ENCODE results near the gene PRCC. TPM values are rescaled to one million over a fixed set of nuclear protein-coding genes. Genes with fewer than 3 reads are reported as not detected.

PRCC gene
- total RNA-seq, 4 donors from 2014 or later: 25.1 to 44.6 (median 30.8) TPM

DNA sequence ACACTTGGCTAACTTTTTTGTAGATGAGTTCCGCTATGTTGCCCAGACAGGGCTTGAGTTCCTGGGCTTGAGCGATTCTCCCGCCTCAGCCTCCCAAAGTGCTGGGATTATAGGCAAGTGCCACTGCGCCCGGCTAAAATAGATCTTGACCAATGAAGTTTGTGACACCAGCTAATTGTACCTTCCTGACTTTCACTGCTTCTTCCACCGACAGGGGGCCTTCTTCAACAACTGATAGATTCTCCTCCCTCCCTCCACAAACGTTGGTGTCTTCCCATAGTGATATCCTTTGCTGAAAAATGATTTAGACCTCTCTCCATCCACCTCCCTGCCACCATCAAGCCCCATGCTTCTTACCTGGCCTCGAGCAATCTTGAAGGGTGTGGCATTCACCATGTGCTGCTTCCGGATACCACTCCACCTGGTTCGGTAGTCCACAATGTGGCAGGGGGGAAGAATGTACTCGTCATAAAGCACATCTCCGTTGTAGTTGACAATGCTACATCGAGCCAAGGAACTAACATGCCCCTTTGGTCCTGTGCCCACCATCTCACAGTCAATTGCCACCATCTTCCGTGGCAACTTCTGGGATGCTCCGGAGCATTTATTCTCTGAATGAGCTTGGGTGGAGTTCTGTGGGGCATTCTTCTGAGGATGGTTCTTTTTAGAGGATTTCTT, 40.6 kb upstream of the PRCC start:
- peak overlapping the region in 3 of 4 donors; percentile 21 to 95 (median 26) for H3K4me3 ChIP-seq
- peak overlapping the region in 1 of 4 donors; percentile 100 for H3K27ac ChIP-seq
- peaks cover 0 to 41% (median 7%) of the 10 kb centered on the region in 3 donors for H3K36me3 ChIP-seq
- 48 to 52% methylated on average over 15 of the region's 15 CpGs for WGBS, 2 donors
- no peaks in the 10 kb centered on the region for H3K27me3 ChIP-seq
- peak in 1 of 2 donors; percentile 77 for DNase-seq (ENCODE audit: low spot score in 2 of 2)
- peaks cover 0 to 58% (median 36%) of the 10 kb centered on the region in 4 donors for H3K4me1 ChIP-seq
- TF ChIP-seq EP300 (IDR thresholded peaks at IDR 0.05): no peak
- TF ChIP-seq, protein P1, sequence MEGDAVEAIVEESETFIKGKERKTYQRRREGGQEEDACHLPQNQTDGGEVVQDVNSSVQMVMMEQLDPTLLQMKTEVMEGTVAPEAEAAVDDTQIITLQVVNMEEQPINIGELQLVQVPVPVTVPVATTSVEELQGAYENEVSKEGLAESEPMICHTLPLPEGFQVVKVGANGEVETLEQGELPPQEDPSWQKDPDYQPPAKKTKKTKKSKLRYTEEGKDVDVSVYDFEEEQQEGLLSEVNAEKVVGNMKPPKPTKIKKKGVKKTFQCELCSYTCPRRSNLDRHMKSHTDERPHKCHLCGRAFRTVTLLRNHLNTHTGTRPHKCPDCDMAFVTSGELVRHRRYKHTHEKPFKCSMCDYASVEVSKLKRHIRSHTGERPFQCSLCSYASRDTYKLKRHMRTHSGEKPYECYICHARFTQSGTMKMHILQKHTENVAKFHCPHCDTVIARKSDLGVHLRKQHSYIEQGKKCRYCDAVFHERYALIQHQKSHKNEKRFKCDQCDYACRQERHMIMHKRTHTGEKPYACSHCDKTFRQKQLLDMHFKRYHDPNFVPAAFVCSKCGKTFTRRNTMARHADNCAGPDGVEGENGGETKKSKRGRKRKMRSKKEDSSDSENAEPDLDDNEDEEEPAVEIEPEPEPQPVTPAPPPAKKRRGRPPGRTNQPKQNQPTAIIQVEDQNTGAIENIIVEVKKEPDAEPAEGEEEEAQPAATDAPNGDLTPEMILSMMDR (IDR thresholded peaks at IDR 0.05): peak; percentile 28 to 36 (median 30)
- H3K9me3 ChIP-seq: no peaks in the 10 kb centered on the region

DNA sequence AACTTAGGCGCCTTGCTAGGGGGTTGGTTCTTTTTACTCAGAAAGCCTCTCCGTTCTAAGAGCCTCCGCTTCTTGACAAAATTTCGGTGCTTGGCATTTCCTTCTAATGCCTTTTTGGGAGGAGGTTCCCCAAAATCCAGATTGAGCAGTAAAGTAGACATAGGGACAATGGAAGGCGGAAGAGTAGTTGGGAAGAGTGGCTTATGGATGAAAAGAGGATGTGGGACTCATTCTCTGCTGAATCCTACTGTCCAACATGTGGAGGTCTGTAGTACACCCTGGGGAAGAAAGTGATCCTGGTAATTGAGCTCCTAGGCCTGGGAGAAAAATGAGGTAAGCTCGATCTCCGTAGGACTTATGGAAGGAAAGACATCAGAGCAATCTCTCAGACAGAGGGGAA, 39.8 kb upstream of the PRCC start:
- no peak for TF ChIP-seq POLR2A (IDR thresholded peaks at IDR 0.05)
- no peak for TF ChIP-seq EP300 (IDR thresholded peaks at IDR 0.05)
- TF ChIP-seq, protein P1 (IDR thresholded peaks at IDR 0.05): no peak
- Histone ChIP-seq H3K36me3 (peaks cover 0 to 42% (median 7%) of the 10 kb centered on the region in 3 donors), H3K4me1 (peaks cover 0 to 58% (median 35%) of the 10 kb centered on the region in 4 donors), H3K9me3 (no peaks in the 10 kb centered on the region), H3K4me3 (peak overlapping the region; percentile 67 to 95 (median 88)), H3K27me3 (no peaks in the 10 kb centered on the region), H3K27ac (peak overlapping the region in 3 of 4 donors; percentile 98 to 100 (median 99))
- WGBS, 2 donors: 46 to 51% methylated on average over 7 of the region's 7 CpGs
- no peak for DNase-seq (ENCODE audit: low spot score in 2 of 2)

DNA sequence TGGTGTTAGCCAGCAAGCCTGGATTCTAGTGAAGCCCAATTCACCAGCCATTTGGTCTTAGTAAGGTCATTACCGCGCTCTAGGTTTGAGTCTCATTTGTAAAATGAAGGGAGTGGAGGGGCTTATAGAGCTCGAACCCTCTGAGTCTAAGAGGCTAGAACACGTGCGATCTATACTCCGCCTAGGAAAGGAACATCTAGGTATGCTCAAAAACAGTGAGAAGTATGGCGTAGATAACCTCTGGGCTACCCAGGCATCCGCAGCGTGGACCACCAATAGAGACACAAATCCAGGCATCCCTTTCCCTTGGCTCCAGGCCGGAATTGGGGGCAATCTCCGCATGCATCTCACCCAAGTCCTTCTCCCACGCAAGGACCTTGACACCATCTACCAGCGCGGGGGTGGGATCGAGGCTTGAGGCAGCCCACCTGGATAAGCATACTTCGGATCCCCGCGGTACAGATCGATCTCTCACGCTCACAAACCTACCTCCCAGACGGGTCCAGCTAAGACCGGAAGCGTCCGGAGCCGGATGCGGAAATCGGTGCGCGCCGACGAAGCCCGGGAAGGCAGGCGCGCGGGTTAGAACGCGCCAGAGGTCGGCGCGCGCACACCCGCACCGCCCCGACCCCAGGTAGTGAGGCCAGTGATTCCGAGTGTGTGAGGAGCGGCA, 39.3 kb upstream of the PRCC start, which contains the start of gene METTL25B:
Gene METTL25B, plus strand, starts transcription at position 544 of the 673 bp plus-strand sequence. CDS start 636 bp downstream, outside the sequence.
- Histone ChIP-seq H3K9me3 (no peaks in the 10 kb centered on the region), H3K4me3 (peak within 1 kb of the TSS; percentile 67 to 95 (median 88)), H3K4me1 (peaks cover 0 to 58% (median 35%) of the 10 kb centered on the region in 4 donors), H3K36me3 (peaks cover 0 to 42% (median 2%) of the 10 kb centered on the region in 3 donors), H3K27ac (peak within 1 kb of the TSS; percentile 97 to 100 (median 98)), H3K27me3 (no peaks in the 10 kb centered on the region)
- 0 to 3% methylated on average over 17 to 44 of the region's 46 CpGs for WGBS, 2 donors
- peak; percentile 51 to 65 for DNase-seq (ENCODE audit: low spot score in 2 of 2)
- TF ChIP-seq POLR2A (IDR thresholded peaks at IDR 0.05): no peak
- peak in 1 of 2 donors; percentile 2 for TF ChIP-seq EP300 (IDR thresholded peaks at IDR 0.05)

DNA sequence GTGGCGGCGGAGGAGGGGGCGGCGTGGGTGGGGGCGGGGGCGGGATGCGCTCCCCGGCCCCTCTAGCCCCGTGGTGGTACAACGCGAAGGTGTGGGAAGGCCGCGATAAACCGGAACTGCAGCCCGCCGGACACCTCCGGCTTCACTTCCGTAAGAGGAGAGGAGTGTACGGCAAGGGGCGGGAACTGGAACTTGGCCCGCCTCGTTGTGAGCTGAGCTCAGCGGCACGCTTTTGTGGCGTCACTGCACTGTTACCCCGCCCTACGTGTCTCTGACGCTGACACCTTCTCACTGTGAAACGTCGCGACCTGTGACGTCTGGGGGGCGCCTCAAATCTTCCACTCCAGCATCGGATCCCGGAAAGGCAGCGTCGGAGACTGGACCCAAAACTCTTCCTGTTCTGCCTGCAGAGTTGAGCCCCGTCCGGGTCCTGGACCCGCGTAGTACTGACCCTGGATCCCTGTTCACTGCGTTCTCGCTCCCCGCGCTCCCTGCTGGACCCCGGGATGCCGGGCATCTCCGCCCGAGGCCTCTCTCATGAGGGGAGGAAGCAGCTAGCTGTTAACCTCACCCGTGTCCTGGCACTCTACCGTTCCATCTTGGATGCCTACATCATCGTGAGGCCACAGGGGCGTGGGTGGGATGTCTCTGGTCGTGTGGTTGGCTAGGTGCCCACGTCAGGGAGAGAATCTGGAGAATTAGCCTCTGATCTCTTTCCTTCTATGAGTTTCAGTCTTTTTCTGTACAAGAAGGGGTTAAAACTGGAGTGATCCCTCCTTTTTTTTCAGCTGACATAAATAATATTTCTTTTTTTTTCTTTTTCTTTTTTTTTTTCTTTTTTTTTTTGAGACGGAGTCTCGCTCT, 38.5 kb upstream of the PRCC start, which contains the start of gene ISG20L2:
Gene ISG20L2, minus strand, starts transcription at position 168 of the 864 bp plus-strand sequence. CDS start 1,114 bp downstream, outside the sequence.
- TF ChIP-seq POLR2A (IDR thresholded peaks at IDR 0.05) (peak in 1 of 2 donors; percentile 67), EP300 (IDR thresholded peaks at IDR 0.05) (peak; percentile 18 to 86)
- TF ChIP-seq, protein P1 (IDR thresholded peaks at IDR 0.05): peak in 1 of 5 experiments; percentile 30
- peak within 1 kb of the TSS; percentile 67 to 95 (median 88) for H3K4me3 ChIP-seq
- peak within 1 kb of the TSS; percentile 97 to 100 (median 98) for H3K27ac ChIP-seq
- no peaks in the 10 kb centered on the region for H3K9me3 ChIP-seq
- WGBS, 2 donors: 1% methylated on average over 45 to 57 of the region's 57 CpGs
- peaks cover 0 to 42% (median under 1%) of the 10 kb centered on the region in 3 donors for H3K36me3 ChIP-seq
- no peaks in the 10 kb centered on the region for H3K27me3 ChIP-seq
- peaks cover 0 to 58% (median 35%) of the 10 kb centered on the region in 4 donors for H3K4me1 ChIP-seq
- DNase-seq (ENCODE audit: low spot score in 2 of 2): peak; percentile 93 to 95
